Lower lobe of right lung (tissue), 2 donors: Measurements from ENCODE around the gene RBFOX1. TPM values are rescaled to one million over a fixed set of nuclear protein-coding genes. Genes with fewer than 3 reads are reported as not detected.

Experiments used
- ATAC-seq, 2 donors: fragments of 200-7000 bp; cut with Tn5 transposase; one replicate each; pipeline ENCODE4 v1.9.1; 2020 to 2022; ENCODE audit warnings: mild to moderate bottlenecking in 2 of 2, moderate library complexity in 2 of 2
- DNase-seq: peaks from one replicate; pipeline ENCODE4 v3.0.0-alpha.2; 2020
- H3K27ac ChIP-seq: fragments of 200-600 bp; one replicate; pipeline ENCODE4 v1.8.0; 2022
- H3K27me3 ChIP-seq: fragments of 200-600 bp; one replicate; pipeline ENCODE4 v1.8.0; 2022; ENCODE audit warnings: low read depth
- H3K36me3 ChIP-seq: fragments of 200-600 bp; one replicate; pipeline ENCODE4 v1.8.0; 2022; ENCODE audit warnings: mild to moderate bottlenecking
- H3K4me1 ChIP-seq: fragments of 200-600 bp; one replicate; pipeline ENCODE4 v1.8.0; 2022
- H3K4me3 ChIP-seq: fragments of 200-600 bp; one replicate; pipeline ENCODE4 v1.8.0; 2022; ENCODE audit warnings: mild to moderate bottlenecking
- H3K9me3 ChIP-seq: fragments of 200-600 bp; one replicate; pipeline ENCODE4 v1.8.0; 2022
- intact Hi-C: fragments of 100-400 bp; cut with DNase I; formaldehyde crosslinking; loops from one replicate; pipeline ENCODE4 v1.11.0; 2022
- total RNA-seq: library from RNA; stranded (reverse); fragmentation: NEBNext Ultra II Directional; extraction: Animal tissue kit (Norgen Biotek cat#: 25700); gene quantifications from one replicate; pipeline ENCODE4 v1.2.1, GENCODE V29; 2021
- TF ChIP-seq, protein P1 (sequence below): fragments of 200-600 bp; IDR thresholded peaks from one replicate; pipeline ENCODE4 v1.8.0; 2022; ENCODE audit warnings: antibody characterized with exemption, mild to moderate bottlenecking
- donor health status: DM: no; HTN: yes; CAD: no; lungs with severe emphysema.

Gene RBFOX1
- total RNA-seq, 1 donor from 2014 or later, result not detected

DNA sequence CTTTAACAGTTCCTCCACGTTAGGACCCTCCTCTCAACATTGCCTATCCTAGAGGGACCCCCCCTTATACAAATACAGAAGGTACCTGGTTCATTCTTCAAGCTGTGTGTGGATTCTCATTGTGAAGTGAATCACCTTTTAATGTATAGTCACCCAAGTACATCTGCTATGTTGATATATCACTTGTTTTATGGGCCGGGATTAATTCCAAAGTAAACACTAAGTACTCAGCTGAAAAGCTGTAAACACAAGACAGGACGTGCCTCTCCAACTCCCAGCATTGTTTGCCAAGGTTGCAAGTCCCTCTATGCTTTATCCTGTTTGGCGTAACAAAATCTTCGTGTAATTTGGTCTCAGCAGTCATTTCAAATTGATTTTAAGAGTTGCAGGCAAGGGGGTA lies 123.6 kb downstream of the RBFOX1 start:
- TF ChIP-seq, protein P1, sequence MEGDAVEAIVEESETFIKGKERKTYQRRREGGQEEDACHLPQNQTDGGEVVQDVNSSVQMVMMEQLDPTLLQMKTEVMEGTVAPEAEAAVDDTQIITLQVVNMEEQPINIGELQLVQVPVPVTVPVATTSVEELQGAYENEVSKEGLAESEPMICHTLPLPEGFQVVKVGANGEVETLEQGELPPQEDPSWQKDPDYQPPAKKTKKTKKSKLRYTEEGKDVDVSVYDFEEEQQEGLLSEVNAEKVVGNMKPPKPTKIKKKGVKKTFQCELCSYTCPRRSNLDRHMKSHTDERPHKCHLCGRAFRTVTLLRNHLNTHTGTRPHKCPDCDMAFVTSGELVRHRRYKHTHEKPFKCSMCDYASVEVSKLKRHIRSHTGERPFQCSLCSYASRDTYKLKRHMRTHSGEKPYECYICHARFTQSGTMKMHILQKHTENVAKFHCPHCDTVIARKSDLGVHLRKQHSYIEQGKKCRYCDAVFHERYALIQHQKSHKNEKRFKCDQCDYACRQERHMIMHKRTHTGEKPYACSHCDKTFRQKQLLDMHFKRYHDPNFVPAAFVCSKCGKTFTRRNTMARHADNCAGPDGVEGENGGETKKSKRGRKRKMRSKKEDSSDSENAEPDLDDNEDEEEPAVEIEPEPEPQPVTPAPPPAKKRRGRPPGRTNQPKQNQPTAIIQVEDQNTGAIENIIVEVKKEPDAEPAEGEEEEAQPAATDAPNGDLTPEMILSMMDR, result no peak
- intact Hi-C loops, result no loop called here
- no peaks in the 10 kb centered on the region for H3K36me3 ChIP-seq
- no peak overlapping the region for H3K27ac ChIP-seq
- no peak for ATAC-seq
- no peaks in the 10 kb centered on the region for H3K9me3 ChIP-seq
- no peak overlapping the region for H3K4me3 ChIP-seq
- H3K4me1 ChIP-seq, result no peaks in the 10 kb centered on the region
- no peaks in the 10 kb centered on the region for H3K27me3 ChIP-seq
- DNase-seq, result no peak

DNA sequence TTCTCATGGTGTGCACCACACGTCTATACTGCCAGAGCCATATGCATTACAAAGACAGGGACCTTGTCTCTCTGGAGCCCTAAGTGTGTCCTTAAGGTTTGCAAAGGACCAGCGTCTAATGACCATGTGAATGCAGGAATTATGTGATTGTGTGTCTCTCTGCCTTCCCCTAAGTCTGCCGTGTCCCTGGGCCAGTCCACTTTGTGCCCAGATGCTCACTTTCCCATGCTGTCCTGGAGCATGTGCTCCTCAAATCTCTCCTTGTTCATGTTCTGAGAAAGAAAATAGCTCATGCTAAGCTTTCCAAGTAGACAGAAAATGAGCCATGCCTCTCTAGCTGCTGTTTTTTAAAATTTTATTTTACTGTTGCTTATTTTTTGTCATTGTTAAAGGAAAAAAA lies 125.5 kb downstream of the RBFOX1 start:
- Histone ChIP-seq H3K9me3 (no peaks in the 10 kb centered on the region), H3K4me1 (no peaks in the 10 kb centered on the region), H3K27me3 (no peaks in the 10 kb centered on the region), H3K27ac (no peak overlapping the region), H3K4me3 (no peak overlapping the region), H3K36me3 (no peaks in the 10 kb centered on the region)
- no peak for ATAC-seq
- intact Hi-C loops, result no loop called here
- TF ChIP-seq, protein P1, result no peak
- DNase-seq, result no peak

DNA sequence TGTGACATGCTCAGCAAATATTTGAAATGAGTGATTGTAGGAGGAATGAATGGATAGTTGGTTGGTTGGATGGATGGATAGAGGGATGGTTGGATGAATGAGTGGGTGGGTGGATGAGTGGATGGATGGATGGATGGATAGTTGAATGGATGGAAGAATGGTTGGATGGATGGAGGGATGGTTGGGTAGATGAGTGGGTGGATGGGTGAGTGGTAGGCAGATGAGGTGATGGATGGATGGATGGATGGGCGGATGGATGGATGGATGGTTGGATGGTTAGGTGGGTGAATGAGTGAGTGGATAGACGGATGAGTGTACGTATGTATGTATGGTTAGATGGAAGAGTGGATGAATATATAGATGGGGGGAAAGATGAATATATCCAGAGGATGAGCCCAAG lies 137.7 kb downstream of the RBFOX1 start:
- intact Hi-C loops, result no loop called here
- no peak overlapping the region for H3K4me3 ChIP-seq
- no peaks in the 10 kb centered on the region for H3K9me3 ChIP-seq
- H3K36me3 ChIP-seq, result no peaks in the 10 kb centered on the region
- ATAC-seq, result no peak
- H3K27me3 ChIP-seq, result no peaks in the 10 kb centered on the region
- no peak for DNase-seq
- TF ChIP-seq, protein P1, result no peak
- H3K27ac ChIP-seq, result no peak overlapping the region
- H3K4me1 ChIP-seq, result no peaks in the 10 kb centered on the region

DNA sequence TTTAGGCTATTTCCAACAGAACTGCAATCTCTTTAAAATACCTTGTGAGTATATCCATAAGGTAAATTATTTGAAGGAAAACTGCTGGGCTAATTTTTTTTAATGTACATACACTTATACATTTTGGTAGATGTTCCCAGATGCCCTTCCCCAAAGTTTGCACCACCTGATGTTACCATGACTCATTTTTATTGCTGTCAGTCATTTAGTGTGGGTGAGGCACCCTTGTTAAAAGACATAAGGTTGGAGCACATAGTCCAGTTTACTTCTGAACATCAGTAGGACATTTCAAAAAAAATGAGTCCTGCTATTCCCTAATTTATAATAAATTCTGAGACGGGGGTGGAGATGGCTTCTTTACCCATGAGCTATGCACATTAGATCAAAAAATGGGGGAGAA lies 138.6 kb downstream of the RBFOX1 start:
- TF ChIP-seq, protein P1, result no peak
- no peak for DNase-seq
- Histone ChIP-seq H3K36me3 (no peaks in the 10 kb centered on the region), H3K4me3 (no peak overlapping the region), H3K27me3 (no peaks in the 10 kb centered on the region), H3K4me1 (no peaks in the 10 kb centered on the region), H3K27ac (no peak overlapping the region), H3K9me3 (no peaks in the 10 kb centered on the region)
- no peak for ATAC-seq
- intact Hi-C loops, result no loop called here

DNA sequence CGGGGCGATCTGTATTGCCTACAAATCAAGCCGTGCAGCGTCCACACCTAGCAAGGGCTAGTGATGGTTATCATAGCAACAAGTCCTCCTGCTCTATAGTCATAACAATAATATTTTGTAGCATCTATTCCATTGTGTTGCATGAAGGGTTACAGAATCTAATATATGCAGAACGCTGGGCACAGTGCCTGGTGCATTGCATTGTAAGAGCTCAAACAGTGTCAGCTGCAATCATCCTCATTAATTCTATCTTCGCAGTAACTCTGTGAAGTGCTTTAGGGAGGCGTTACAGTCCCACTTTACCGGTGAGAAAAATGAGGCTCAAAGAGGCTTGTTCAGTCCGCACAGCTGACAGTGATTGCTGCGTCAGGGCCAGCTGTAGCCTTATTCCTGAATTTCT lies 149.4 kb downstream of the RBFOX1 start:
- Histone ChIP-seq H3K36me3 (no peaks in the 10 kb centered on the region), H3K27ac (no peak overlapping the region), H3K4me1 (no peaks in the 10 kb centered on the region), H3K27me3 (no peaks in the 10 kb centered on the region), H3K9me3 (no peaks in the 10 kb centered on the region), H3K4me3 (no peak overlapping the region)
- DNase-seq (no peak), ATAC-seq (no peak)
- intact Hi-C loops, result no loop called here
- TF ChIP-seq, protein P1, result no peak
